Lung (tissue), 12 donors: ENCODE data around the gene FZD4. TPM values are rescaled to one million over a fixed set of nuclear protein-coding genes. Genes with fewer than 3 reads are reported as not detected.

ENCODE experiments used
- ATAC-seq: fragments of 200-7000 bp; cut with Tn5 transposase; one replicate; pipeline ENCODE4 v1.9.1; 2020; ENCODE audit warnings: moderate number of reproducible peaks; ENCODE audit not compliant: insufficient read depth, low FRiP score
- DNase-seq, 3 donors: peaks; one replicate each; pipeline ENCODE4 v3.0.0-alpha.2; 2013 to 2017
- H3K27ac ChIP-seq, 2 donors: one replicate each; pipeline ENCODE4 v1.5.1; 2013; ENCODE audit warnings: mild to moderate bottlenecking in 2 of 2, moderate library complexity in 2 of 2, control low read depth in 1 of 2, inconsistent platforms in 1 of 2, low read depth in 1 of 2, low read length in 1 of 2
- H3K27me3 ChIP-seq, 3 donors: one replicate each; pipeline ENCODE4 v1.5.1; 2013; ENCODE audit warnings: low read length in 2 of 3; ENCODE audit not compliant: control insufficient read depth in 3 of 3, insufficient read depth in 3 of 3
- H3K36me3 ChIP-seq, 4 donors: one replicate each; pipeline ENCODE4 v1.5.1; 2013; ENCODE audit warnings: low read length in 4 of 4, mild to moderate bottlenecking in 1 of 4, moderate library complexity in 1 of 4; ENCODE audit not compliant: control insufficient read depth in 4 of 4, insufficient read depth in 4 of 4
- H3K4me1 ChIP-seq, 5 donors: one replicate each; pipeline ENCODE4 v1.5.1; 2013; ENCODE audit warnings: low read length in 5 of 5, mild to moderate bottlenecking in 2 of 5, moderate library complexity in 1 of 5; ENCODE audit not compliant: control insufficient read depth in 5 of 5, insufficient read depth in 5 of 5
- H3K4me3 ChIP-seq: one replicate; pipeline ENCODE4 v1.5.1; 2013; ENCODE audit warnings: mild to moderate bottlenecking, control low read depth, moderate library complexity
- H3K9ac ChIP-seq, 2 donors: one replicate each; pipeline ENCODE4 v1.5.1; 2013; ENCODE audit warnings: low read length in 2 of 2, control low read depth in 1 of 2; ENCODE audit not compliant: insufficient read depth in 1 of 2
- H3K9me3 ChIP-seq, 4 donors: one replicate each; pipeline ENCODE4 v1.5.1; 2013; ENCODE audit warnings: low read length in 3 of 4, mild to moderate bottlenecking in 1 of 4, moderate library complexity in 1 of 4; ENCODE audit not compliant: control insufficient read depth in 4 of 4, insufficient read depth in 3 of 4
- WGBS, 2 donors: extraction: QIAGEN DNeasy Blood & Tissue Kit; methylation state at CpG; one replicate each; pipeline ENCODE4 v1.1.7; 2013; 5-methylcytosine and 5-hydroxymethylcytosine counted together
- polyA plus RNA-seq, 2 donors: library from polyadenylated mRNA; stranded (reverse); fragments of 200-250 nt; gene quantifications; one replicate each; pipeline ENCODE4 v1.2.1, GENCODE V29; 2013
- total RNA-seq, 2 donors: library from RNA; depleted of rRNA in 1 of 2; stranded (reverse); fragments of >200 nt in 1 of 2; gene quantifications; one replicate each; pipeline ENCODE4 v1.2.1, GENCODE V29; 2014 to 2021
- TF ChIP-seq, protein P1 (sequence below): IDR thresholded peaks from 2 replicates; pipeline ENCODE4 v1.5.1; 2012; ENCODE audit warnings: mild to moderate bottlenecking; ENCODE audit errors: control extremely low read depth, extremely low read depth
- donor health status: control.
- donor health status: control.
- donor health status: Bipolar disorder and iron deficiency.
- donor health status: healthy.
- donor health status: DM: yes; HTN: yes; CAD: no.

The FZD4 gene
- total and polyA plus RNA-seq, 4 donors, result 12.0 to 40.0 (median 20.9) TPM

DNA sequence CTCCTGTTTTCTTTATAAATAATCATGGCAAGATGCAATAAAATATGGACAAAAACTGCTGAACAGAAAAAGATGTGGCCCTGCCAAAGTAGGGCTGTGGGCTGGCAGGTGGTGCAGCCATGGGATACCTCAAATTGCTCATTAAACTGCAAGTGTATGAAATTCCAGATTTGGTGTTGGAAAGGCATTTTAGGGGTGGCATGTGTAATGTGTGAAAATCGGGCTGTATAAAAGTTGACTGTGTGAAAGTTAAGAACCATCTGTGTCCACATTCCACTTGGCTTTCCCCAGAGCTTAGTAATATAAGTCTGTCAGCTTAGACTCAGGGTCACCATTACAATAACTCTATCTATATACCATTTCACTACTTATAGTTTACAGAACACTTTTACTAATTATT, 34.8 kb upstream of the FZD4 start:
- no peaks in the 10 kb centered on the region for H3K36me3 ChIP-seq
- peaks cover 0 to 20% (median 2%) of the 10 kb centered on the region in 5 donors for H3K4me1 ChIP-seq
- no peaks in the 10 kb centered on the region for H3K9me3 ChIP-seq
- H3K9ac ChIP-seq, result no peak overlapping the region
- WGBS, 2 donors, result 44 to 67% methylated on average over 1 of the region's 1 CpG
- H3K4me3 ChIP-seq, result no peak overlapping the region
- TF ChIP-seq, protein P1, sequence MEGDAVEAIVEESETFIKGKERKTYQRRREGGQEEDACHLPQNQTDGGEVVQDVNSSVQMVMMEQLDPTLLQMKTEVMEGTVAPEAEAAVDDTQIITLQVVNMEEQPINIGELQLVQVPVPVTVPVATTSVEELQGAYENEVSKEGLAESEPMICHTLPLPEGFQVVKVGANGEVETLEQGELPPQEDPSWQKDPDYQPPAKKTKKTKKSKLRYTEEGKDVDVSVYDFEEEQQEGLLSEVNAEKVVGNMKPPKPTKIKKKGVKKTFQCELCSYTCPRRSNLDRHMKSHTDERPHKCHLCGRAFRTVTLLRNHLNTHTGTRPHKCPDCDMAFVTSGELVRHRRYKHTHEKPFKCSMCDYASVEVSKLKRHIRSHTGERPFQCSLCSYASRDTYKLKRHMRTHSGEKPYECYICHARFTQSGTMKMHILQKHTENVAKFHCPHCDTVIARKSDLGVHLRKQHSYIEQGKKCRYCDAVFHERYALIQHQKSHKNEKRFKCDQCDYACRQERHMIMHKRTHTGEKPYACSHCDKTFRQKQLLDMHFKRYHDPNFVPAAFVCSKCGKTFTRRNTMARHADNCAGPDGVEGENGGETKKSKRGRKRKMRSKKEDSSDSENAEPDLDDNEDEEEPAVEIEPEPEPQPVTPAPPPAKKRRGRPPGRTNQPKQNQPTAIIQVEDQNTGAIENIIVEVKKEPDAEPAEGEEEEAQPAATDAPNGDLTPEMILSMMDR, result no peak
- H3K27ac ChIP-seq, result no peak overlapping the region
- no peak for ATAC-seq
- peak in 2 of 3 donors; percentile 62 to 80 for DNase-seq
- no peaks in the 10 kb centered on the region for H3K27me3 ChIP-seq

DNA sequence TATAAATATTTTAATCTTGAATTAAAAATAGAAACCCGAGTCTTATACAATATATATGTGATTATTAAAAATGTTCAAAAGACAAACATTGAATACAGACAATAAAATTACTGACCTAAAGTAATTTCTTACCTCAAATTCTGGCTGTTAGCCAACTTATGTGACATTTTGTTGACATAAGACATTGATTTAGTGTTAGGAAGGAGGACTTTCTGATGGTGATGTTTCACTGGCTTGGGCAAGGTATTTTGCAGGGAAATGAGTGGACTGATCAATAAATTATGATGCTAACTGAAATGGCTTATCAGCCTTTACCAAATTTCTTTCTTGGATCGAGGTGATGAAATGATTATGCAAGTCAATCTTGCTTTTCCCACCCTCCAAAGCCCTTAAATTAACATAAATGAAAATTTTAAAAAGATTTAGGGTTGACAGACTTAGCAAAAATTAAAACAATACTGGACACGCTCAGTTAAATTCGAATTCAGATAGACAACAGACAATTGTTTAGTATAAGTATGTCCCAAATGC, 33.2 kb upstream of the FZD4 start:
- Histone ChIP-seq H3K9ac (no peak overlapping the region), H3K36me3 (no peaks in the 10 kb centered on the region), H3K4me3 (no peak overlapping the region), H3K27me3 (no peaks in the 10 kb centered on the region), H3K27ac (no peak overlapping the region), H3K4me1 (peaks cover 0 to 20% (median 4%) of the 10 kb centered on the region in 5 donors), H3K9me3 (no peaks in the 10 kb centered on the region)
- ATAC-seq (no peak), DNase-seq (no peak)
- WGBS, 2 donors, result 79 to 86% methylated on average over 4 of the region's 4 CpGs
- TF ChIP-seq, protein P1, result no peak

DNA sequence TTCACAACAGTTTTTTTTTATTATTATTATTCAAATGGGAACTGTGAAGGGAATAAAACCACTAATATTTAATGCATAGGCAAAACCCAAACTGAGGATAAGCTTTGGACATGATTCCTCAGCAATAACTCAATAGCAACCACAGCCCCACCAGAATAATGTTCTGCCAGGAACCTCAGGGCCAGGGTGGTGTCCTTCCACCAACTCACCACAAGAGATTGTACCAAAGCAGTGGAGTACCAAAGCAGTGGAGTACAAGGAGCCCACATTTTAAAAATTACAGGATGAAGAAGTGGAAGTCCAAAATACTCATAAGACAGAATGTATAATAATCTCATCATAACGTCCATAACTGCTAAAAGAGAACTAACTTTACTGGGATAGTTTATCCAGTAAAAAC, 32.5 kb upstream of the FZD4 start:
- 83 to 93% methylated on average over 1 of the region's 1 CpG for WGBS, 2 donors
- DNase-seq (no peak), ATAC-seq (no peak)
- Histone ChIP-seq H3K27me3 (no peaks in the 10 kb centered on the region), H3K4me3 (no peak overlapping the region), H3K9me3 (no peaks in the 10 kb centered on the region), H3K36me3 (no peaks in the 10 kb centered on the region), H3K9ac (no peak overlapping the region), H3K4me1 (peaks cover 0 to 20% (median 8%) of the 10 kb centered on the region in 5 donors), H3K27ac (no peak overlapping the region)
- TF ChIP-seq, protein P1, result no peak

DNA sequence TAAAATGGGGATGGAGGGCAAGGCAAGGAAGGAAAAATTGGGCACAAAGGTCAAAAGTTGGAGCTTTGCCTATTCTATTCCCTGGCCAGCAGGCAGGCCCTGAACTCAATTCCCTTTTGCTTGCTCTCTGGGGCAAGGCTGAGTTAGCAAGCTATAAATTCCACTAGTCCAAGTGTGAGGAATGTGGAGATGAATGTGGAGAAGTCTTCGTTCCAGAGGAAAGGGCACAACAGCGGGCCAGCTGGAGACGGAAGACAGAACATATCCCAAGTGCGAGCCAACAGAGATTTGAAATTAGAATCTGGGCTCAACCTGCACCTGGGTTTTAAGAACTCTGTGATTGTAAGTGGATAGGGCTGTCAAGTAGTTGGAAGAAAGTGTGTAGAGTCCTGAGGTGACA, 29.5 kb upstream of the FZD4 start:
- peaks cover 0 to 19% (median 8%) of the 10 kb centered on the region in 5 donors for H3K4me1 ChIP-seq
- H3K36me3 ChIP-seq, result no peaks in the 10 kb centered on the region
- H3K27ac ChIP-seq, result no peak overlapping the region
- no peak overlapping the region for H3K9ac ChIP-seq
- no peak overlapping the region for H3K4me3 ChIP-seq
- TF ChIP-seq, protein P1, result no peak
- 89 to 95% methylated on average over 4 of the region's 4 CpGs for WGBS, 2 donors
- H3K27me3 ChIP-seq, result no peaks in the 10 kb centered on the region
- ATAC-seq (no peak), DNase-seq (no peak)
- no peaks in the 10 kb centered on the region for H3K9me3 ChIP-seq
